Hypothalamus (tissue), 51 donors: ENCODE measurements around the gene KRT80.
A peak's percentile ranks its signal among the peaks of the same experiment; 100 is the strongest.

Source experiments
- DNase-seq, 51 donors: peaks; one replicate each; lab custom pipeline; 2025; lab: John Stamatoyannopoulos, UW

Gene KRT80

GRCh38 chr12:52200086-52200780 is 8.4 kb upstream of the KRT80 start:
- DNase-seq = no peak

DNA sequence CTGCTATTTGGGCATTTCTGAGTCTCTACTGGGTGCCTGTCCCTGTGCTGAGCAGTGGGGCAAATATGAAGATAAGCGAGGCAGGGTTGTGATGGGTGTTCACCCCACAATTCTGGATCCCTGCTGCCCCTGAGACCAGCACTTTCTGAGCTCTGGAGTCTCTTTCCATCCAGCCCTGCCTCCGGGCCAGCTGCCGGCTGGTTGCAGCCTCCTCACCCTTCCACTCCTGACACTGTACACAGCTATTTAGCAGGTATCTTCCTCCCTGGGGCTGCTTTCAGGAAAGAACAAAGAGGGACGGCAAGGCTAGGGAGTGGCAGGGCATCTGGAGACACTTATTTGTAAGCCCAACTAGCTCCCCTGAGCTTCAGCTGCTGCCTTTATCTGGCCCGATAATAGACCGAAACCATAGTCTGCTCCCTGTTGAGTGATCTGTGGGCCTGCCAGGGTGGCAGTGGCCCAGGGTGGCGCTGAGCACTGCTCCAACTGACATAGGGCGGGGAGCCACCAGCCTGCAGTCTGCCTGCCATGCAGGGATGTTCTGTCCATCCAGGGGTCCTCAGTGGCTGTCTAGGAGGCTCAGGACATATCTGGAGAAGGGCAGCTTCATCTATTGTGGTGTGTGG is 7.6 kb upstream of the KRT80 start:
- DNase-seq = no peak

DNA sequence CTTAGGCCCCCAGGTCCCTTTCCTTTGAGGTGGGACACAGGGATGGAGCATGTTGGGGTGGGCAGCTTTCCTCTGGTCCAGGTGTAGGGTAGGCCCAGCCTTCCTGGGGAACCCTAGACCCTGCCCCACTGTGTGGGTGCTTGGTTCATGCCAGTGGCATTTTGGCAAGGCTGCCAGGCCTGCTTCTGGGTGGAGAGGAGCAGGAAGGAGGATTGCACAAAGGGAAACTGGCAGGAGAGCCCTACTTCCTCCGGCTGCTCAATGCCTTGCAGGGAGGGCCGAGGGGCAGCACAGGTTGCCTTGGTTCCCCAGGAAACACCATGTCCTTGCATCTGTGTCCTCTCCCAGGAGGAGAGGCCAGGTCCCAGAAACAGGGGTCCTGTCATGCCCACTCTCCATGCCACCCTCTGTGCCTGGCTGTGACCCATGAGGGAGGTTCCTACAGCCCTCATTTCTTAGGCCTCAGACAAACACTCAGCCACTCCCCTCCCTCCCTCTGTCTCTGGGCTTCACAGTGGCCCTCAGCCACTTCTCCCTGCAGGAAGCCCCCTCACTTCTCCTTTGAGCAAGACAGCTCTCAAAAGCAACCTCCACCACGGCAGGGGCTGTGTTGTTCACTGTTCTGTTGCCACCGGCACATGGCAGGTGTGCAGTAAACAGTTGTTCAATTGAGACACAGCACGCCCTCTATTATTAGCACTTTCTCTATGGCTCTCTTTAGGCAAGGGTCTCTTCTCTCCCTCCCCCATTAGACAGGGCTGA is 6.8 kb upstream of the KRT80 start:
- peak in 4 of 51 donors; percentile 10 to 48 (median 32) for DNase-seq

- peak in 3 of 51 donors; percentile 11 to 33 (median 26) for DNase-seq
Measured at GRCh38 chr12:52197371-52198231, 5.8 kb upstream of the KRT80 start.

DNA sequence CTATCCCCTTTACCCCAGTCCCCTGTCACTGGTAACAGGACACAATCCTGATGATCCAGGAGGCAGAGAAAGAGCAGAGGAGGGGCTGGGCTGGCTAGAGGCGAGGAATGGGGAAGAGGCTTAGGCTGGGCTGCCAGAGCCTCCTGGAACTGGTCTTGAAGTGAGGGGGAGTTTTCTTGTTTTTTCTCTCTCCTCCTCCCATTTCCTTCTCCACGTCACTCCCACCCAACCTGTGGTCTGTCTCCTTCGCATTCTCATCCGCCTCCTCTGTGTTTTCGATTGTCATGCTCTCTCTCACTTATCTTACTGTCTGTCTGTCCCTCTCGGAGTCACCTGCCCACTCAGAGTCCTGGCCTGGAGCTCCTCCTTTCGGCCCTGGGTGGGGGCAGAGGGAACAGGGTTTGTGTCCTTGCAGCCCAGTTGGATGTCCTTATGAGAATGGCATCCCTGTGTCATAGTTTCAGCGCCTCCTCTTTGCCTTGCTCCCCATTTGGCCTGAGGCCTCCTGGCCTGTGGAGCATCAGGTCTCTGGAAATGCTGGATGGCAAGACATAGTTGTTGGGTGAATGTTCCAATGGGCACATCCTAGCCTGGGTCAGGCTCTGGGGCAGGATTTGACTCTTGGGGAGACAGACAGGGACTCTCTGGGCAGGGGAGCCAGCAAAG is 3.4 kb upstream of the KRT80 start:
- no peak for DNase-seq

- no peak for DNase-seq
Measured at GRCh38 chr12:52193991-52194390, 2.2 kb upstream of the KRT80 start.

DNA sequence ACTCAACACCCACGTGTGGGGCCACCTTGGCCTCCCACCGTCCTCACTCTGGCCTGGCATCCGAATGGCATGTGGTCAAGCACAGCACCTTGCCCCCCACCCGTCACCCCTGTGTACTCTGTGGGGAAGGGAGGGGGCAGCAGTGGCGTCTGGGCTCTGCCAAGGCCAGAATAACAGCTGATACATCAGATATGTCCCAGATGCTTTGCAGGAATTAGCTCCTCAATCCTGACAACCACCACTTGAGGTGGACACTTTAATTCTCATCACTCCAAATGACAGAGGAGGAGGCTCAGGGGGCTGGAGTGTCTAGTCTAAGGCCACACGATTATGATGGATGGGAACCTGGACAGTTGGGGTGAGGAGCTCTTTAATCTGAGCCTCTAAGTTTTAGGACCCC is 1.7 kb upstream of the KRT80 start:
- no peak for DNase-seq

DNA sequence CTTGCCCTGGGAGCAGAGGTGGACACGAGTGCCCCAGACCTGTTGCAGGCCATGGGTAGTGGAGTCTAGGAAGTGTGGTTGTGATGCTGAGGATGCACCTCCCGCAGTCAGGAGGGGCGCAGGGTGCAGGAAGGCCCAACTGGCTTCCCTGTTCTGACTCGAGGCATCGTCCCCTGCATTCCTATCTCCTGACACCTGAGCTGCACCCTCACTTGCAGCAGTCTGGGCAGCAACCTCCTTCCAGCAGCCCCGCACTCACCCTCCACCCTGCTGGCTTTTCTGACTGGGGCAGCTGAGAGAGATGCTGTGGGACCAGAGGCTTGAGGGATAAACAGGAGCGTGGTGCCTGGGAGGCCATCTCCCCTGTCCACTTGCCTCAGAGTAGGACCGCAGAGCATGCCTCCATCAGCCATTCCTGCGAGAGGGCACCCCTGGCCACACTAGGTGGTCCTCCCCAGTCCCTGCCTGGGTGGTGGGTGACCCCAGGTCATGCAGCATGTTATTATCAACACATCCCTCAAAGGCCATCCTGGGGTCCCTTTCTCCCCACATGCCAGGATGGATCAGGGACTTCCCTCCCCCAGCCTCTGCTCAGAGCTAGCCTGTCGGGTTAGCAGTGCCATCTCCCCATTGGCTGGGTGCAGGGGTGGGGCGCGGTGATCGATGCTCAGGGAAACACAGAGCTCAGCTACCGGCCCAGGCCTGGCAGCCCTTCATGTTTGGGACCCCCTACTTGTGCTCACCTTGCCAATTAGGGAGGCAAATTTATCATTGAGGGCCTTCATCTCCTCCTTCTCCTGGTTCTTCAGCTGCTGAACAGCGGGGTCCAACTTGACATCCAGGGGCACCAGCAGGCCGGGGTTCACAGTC is 719 bp downstream of the KRT80 start:
- DNase-seq = no peak

DNA sequence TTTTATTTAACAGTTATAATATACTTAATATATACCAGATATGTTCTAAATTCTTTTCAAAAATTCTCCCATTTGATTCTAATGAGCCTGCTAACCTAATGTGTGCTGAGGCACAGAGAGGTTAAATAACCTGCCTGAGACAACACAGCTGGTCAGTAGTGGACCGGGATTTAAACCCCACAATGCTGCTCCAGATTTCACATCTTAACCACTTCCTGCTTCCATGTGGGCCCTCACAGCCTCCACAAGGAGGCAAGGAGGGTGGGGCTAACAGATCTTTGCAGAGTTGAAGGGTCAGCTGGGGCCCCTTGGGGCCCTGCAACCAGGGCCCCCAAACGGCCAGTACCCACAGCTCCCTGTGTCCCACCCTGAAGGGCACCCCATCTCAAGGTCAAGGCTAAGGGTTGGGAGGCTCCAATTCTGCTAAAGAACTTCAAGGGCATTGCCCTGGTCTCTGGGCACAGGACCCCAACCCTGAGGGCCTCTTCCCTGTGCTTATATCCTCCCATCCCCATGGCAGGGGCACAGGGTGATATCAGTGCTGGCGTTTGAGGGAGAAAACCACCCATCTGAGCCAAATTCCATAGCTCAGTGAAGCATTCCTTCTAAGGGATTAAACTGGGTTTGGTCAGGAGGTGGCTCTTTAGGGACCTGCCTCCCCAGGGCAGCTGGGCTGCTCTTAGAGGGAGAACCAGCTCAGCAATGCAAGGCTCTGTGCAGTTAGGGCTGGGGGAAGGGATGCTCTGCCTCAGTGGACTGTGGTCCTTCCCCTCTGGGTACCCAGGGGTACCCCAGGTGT is 2.2 kb downstream of the KRT80 start:
- no peak for DNase-seq

DNA sequence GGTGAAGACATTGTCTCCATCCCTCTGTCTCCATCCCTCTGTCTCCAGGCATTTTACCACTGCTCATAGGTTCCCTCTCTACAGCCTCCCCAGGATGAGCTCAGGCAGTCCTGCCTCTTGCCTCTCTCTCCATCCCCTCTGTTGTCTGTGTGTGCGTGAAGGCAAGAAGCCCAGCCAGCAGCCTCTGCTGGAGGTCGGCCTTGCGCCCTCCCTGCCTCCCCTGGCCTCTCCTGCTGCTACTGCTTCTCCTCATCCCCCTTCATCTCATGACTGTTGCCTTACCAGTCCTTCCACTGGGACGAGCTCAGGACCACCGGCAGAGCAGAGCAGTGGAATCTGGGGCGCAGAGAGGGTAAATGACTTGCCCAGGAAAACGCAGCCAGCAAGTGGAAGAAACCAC is 3.2 kb downstream of the KRT80 start:
- DNase-seq = no peak

DNA sequence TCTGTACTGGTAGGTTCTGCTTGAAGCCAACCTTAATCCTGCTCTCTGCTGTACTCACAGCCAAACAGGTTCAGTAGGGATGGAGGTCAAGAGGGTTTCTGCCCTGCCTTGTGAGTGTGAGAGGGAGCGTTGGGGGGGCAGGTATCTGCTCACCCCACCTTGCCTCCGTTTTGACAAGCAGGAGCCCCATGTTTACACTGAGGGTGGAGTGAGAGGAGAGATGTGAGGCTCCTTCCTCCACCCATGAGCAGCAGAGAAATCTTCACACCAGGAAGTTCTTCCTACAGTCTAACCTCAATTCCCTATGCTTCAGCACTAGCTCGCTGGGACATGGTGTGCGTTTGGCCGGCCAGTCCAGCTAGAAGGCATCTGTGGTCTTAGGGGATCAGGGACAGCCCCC is 4.2 kb downstream of the KRT80 start:
- DNase-seq = no peak

GRCh38 chr12:52187206-52187605 is 4.6 kb downstream of the KRT80 start:
- DNase-seq = no peak

DNA sequence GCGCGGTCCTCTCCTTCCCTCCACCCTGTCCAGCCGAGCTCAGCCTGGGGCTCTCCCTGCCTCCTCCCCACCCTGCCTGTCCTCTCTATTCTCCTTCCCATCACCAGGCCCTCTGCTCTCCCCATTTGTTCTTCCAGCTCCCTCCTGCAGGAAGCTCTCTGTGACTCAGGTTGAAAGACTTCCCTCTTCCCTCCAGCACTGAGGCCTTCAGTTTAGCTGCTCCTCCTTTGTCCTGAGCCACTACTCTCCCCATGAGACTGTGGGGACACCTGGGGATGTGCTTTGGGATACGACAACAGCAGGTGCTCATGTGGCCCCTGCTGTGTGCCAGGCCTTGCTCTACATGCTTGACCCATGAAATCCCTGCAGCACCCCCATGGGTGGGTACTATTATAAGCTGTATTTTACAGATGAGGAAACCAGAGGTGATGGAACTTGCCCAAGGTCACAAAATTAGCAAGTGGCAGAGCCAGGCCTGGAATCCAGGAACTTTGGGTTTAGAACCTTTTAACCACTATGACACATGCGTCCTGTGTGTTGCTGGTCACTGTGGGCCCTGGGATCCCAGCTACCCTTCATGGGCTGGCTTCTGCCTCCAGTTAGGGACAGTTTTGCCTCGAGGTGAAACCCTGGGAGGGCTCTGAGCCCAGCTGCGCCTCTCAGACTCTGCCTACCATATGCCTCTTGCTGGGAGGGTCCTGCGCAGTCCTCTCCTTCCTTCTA is 5.5 kb downstream of the KRT80 start:
- no peak for DNase-seq

DNA sequence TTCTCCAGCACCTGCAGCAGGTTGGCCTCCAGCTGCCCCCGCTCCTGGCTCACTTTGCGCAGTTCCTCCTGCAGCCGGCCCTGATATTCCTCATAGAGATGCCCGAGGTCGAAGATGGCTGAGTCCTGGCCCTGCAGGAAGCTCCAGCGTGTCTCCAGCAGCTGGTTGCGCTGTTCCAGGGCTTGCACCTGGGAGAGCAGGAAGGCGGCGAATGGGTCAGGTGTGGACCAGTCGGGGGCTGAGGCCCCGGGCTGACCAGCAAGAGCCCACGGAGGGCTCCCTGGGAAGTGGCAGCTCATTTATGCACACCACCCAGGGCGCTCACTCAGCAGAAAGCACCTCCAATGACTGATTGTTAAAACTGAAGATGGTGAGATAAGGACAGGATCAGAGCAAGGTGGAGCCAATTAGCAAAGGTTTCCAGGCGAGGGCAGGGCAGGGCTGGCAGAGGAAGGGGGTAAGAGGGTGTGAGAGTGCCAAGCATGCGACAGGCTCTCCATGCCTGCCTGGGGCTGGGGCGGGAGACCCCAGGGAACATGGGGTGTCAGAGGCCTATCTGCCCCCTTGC is 6.3 kb downstream of the KRT80 start:
- no peak for DNase-seq

DNA sequence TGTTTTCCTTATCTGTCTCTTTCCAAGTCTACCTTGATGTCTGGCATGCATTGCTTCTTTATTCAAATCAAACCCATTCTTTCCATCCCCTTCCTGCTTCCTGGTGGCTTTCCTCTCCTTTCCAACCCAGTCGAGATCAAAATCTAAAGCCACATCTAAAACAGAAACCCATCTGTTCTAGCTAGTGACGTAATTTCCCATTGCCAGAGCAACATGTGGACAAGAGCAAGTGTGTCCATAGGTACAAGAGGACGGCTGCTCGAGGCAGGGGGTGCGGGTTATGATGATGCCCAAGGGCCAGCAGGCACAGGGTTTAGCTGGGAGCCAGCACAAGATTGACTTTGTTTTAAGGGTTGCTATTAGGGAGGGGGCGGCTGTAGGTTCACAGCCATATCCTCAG is 7.0 kb downstream of the KRT80 start:
- DNase-seq = no peak

GRCh38 chr12:52183971-52184370 is 7.8 kb downstream of the KRT80 start:
- DNase-seq = no peak

GRCh38 chr12:52183544-52183910 is 8.3 kb downstream of the KRT80 start:
- DNase-seq = peak in 2 of 51 donors; percentile 12 to 43
